Measurements from ENCODE around the gene ZMAT3.

ZMAT3 gene

GRCh38 chr3:179021119-179021903 lies 50.3 kb downstream of the ZMAT3 start:
- DNase-seq (ENCODE audit: low read depth in 3 of 3), result no peak

- no peak for DNase-seq (ENCODE audit: low read depth in 3 of 3)
These were observed 51.5 kb downstream of the ZMAT3 start for GRCh38 chr3:179020112-179020511.

GRCh38 chr3:179018808-179019207 lies 52.8 kb downstream of the ZMAT3 start:
- DNase-seq (ENCODE audit: low read depth in 3 of 3), result no peak

- DNase-seq (ENCODE audit: low read depth in 3 of 3), result no peak
These were observed 54.5 kb downstream of the ZMAT3 start for GRCh38 chr3:179016979-179017670.

GRCh38 chr3:179015551-179016020 lies 56.0 kb downstream of the ZMAT3 start:
- peak in 2 of 3 experiments; percentile 31 to 62 for DNase-seq (ENCODE audit: low read depth in 3 of 3)

- no peak for DNase-seq (ENCODE audit: low read depth in 3 of 3)
These were observed 65.9 kb downstream of the ZMAT3 start for GRCh38 chr3:179005706-179006105.

GRCh38 chr3:179005213-179005612 lies 66.4 kb downstream of the ZMAT3 start:
- DNase-seq (ENCODE audit: low read depth in 3 of 3), result no peak

GRCh38 chr3:179000659-179001058 lies 71.0 kb downstream of the ZMAT3 start:
- DNase-seq (ENCODE audit: low read depth in 3 of 3), result no peak

GRCh38 chr3:179000144-179000543 lies 71.5 kb downstream of the ZMAT3 start:
- no peak for DNase-seq (ENCODE audit: low read depth in 3 of 3)

- DNase-seq (ENCODE audit: low read depth in 3 of 3), result no peak
These were observed 75.2 kb downstream of the ZMAT3 start for GRCh38 chr3:178996399-178996798.

GRCh38 chr3:178990293-178990692 lies 81.3 kb downstream of the ZMAT3 start:
- DNase-seq (ENCODE audit: low read depth in 3 of 3), result no peak

GRCh38 chr3:178989821-178990220 lies 81.8 kb downstream of the ZMAT3 start:
- DNase-seq (ENCODE audit: low read depth in 3 of 3), result no peak

GRCh38 chr3:178987745-178988144 lies 83.9 kb downstream of the ZMAT3 start:
- no peak for DNase-seq (ENCODE audit: low read depth in 3 of 3)

- DNase-seq (ENCODE audit: low read depth in 3 of 3), result no peak
These were observed 85.2 kb downstream of the ZMAT3 start for GRCh38 chr3:178986456-178986855.

GRCh38 chr3:178982137-178982536 lies 89.5 kb downstream of the ZMAT3 start:
- DNase-seq (ENCODE audit: low read depth in 3 of 3), result no peak

GRCh38 chr3:178975320-178975719 lies 96.3 kb downstream of the ZMAT3 start:
- DNase-seq (ENCODE audit: low read depth in 3 of 3), result no peak

GRCh38 chr3:178971614-178972013 lies 100.0 kb downstream of the ZMAT3 start:
- no peak for DNase-seq (ENCODE audit: low read depth in 3 of 3)

- no peak for DNase-seq (ENCODE audit: low read depth in 3 of 3)
These were observed 102.5 kb downstream of the ZMAT3 start for GRCh38 chr3:178969004-178969700.

All from stimulated activated CD4-positive, alpha-beta T cell treated with anti-CD3 and anti-CD28 coated beads, TNF-alpha, amount 100 ng/mL, for 24 hours (primary cell).